HG03103 (cell line): ENCODE results near the gene TSPOAP1.

Experiments
- ATAC-seq: cut with Tn5 transposase; IDR thresholded peaks from one replicate; pipeline ENCODE4 v1.9.1; 2021; ENCODE audit warnings: low read depth; ENCODE audit not compliant: unreplicated experiment

TSPOAP1 gene

DNA sequence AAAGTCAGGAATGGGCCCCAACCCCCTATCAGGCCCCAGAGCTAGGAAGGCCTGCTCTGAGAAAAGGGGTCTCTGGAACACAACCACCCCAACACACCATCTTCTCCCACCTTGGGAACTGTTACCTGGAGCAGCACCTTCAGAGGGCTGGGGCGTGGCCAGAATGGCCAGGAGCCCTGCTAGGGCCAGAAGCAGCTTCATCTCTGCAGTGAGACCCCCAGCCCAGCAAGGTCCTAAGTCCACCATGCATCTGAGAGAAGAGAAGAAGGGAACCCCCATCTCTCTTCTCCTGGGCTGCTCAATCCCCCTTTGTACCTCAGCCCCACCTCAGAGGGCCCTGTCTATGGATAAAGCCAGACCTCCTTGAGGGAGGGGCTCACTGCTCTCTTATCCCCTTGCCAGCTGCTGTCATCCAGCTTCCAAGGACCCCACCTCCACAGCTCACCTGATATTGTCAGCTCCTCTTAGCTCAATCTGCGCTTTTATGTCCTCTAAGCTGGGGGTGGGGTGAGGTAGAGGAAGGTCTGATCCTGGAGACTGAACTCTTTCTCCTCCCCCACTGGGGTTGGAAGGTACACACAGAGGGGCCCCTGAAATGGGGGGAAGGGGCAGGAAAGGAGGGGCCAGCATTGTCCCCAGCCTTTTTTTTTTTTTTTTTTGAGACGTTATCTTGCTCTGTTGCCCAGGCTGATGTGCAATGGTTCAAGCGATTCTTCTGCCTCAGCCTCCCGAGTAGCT, 47.9 kb downstream of the TSPOAP1 start, which contains the start of gene MPO:
MPO (minus strand) TSS at position 456 of the 738 bp plus-strand sequence; CDS start at position 279, 177 bp downstream.
- ATAC-seq = no peak

DNA sequence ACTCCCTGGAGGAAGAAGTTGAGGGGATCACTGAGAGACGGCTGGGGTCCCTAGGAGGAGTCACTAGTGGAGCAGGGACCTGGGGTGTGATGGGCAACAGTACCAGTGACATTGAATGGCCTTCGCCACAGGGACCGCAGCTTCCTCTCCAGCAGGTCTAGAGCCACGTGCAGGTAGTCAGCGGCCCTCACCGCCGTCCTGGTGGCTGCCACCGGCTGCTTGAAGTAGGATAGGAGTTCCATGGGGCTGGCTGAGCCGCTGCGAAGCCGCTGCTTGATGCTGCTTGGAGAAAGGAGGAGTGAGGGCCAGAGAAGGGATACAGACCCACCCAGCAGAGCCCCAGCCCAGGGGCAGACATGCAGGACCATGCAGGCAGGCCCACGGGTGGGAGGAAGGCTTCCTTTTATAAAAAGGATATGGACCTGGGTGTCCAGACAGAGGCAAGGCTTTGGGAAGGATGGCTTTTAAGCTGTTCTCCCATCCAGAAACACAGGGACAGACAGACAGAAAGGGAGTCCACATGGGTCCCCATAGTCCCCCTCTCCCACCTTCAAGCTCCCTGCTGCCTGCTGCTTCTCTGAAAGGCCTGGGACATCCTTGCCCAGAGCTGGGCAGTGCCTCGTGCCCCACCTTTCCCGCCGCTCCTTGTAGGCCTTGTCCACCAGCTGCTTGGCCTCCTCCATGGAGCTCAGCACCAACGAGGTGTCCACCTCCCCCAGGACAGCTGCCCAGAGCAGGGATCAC, 48.7 kb downstream of the TSPOAP1 start:
- no peak for ATAC-seq

DNA sequence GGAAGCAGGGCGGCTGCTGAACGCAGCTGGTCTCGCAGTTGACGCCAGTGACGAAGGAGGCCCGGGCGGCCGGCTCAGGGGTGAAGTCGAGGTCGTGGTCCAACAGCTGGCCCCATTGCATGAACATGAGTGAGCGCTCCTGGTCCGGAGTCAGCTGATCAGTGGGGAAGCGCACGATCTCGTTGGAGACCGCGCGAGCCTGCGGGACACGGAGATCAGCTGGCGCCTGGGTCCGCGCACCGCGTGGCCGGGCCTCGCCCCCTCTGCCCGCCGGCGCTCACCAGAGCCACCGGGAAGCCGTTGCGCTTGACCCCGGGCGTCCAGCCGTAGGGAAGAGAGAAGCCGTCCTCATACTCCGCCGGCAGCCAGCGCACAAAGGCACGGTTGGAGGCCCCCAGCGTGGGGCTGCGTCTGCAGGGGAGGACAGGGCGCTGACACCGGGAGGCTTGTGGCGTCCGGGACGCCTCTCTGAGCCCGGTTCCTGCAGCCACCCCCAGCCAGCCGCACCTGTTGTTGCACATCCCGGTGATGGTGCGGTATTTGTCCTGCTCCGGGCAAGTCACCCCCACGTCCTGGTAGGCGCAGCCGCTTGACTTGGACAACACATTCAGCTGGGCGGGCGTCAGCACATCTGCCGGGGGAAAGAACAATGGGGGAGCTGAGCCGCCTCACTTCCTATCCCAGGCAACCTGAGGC, 49.4 kb downstream of the TSPOAP1 start:
- ATAC-seq = no peak

DNA sequence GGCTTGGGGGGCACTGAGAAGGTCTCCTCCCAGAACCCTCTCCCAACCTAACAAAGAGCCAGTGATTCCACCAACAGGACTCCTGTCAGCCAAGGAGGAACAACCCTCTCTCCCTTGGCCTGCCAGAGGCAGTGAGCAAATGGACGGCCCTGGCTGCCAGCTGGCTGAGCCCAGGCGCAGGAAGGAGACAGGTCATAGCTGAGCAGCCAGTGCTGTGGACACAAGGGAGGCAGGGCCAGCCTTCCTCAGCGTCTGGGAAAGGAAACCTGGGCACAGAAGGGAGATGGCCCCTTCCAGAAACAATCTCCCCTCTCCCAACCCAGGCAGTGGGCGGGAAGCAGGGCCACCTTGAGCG, 50.0 kb downstream of the TSPOAP1 start:
- ATAC-seq = no peak

DNA sequence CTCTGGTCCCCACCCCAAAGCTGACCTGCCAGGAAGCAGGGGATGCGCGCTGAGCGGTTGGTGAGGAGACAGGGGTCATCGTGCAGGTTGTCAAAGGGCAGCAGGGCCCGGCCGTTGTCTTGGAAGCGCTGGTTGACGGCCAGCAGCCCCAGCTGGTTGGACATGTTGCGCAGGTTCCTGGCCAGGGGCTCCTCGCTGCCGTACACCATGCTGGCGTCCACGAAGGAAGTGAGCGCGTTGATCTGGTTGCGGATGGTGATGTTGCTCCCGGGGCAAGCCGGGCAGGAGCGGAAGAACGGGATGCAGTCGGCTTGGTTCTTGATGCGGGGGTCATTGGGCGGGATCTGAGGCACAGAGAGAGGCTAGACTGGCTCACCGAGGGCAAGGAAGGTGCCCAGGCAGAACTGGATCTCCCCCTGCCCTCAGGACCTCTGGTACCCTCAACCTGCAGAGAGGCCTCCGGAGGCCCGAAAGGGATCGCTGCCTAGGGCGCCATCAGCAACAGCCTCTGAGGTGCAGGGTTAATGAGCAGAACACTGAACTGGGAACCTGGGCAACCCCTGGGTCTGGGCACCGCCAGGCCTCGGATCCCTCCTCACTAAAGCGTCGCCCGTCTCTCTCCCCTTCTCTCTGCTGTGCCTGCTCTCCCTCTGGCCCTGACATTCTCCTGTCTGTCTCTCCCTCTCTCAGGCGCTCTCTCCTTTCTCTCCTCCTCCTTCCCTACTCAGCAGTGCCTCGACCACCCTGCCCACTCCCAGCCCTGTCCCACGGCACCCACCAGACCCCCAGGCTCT, 50.6 kb downstream of the TSPOAP1 start:
- no peak for ATAC-seq

DNA sequence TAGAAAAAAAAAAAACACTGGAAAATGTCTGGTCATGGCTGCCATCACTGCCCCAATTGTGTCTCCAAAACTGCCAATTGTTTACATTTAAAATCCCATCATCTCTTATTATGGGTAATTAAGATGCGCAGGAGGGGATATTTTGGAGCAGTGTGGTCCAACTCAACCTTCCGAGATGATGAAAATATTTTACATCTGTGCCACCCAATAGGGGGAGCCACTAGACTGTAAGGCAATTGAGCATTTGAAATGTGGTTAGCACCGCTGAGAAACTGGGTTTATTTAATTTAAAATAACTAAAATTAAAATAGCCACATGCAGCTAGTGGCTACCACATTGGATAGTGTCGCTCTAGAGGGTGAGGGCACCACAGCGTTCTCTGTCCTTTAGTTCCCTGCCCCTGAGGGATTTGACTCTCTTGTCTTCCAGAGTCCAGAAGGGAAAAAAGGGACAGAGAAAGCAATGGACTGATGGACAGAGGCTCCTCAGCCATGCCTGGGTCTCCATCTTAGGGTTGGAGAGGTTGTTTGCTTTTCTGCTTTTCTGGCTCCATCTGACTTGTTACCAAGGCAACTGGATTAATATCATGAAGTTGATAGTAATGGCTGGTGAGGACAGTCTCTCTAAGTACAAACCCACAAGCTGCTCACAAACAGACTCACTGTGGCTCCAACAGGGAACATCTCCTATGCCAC, 51.3 kb downstream of the TSPOAP1 start:
- ATAC-seq = no peak

DNA sequence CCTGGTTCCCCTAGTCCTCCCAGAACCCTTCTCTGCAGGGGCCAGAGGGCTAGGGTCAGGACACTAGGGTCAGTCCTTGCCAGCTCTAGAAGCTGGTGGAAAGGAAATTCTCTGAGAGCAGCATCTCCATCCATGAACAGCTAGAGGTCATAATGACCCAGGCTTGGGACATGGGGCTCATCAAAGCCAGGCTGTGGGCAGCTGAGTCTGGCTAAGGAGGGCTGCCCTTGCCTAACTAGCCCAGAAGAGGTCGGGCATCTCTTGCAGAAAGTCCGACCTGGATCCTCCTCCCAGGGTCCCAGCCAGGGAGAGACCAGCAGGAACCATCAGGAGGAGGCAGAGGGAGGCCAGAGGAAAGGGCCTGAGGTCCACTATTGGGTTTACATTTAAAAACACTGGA, 52.2 kb downstream of the TSPOAP1 start:
- no peak for ATAC-seq

DNA sequence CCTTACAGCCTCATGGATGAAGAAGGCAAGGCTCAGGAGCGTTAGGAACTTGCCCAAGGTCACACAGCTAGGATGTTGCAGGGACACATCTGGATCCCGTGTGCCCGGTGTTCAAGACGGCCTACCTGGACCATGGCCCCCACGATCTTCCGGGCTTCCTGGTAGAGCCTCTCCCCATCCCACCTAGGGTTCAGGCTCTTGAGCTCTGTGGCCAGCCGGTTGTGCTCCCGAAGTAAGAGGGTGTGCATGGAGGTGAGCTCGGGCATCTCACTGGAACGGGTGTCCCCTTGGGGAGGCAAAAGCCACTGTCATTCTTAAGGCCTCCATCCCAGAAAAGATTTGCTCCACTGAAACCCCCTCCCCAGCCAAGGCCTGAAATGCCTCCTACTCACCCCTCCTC, 53.2 kb downstream of the TSPOAP1 start:
- ATAC-seq = no peak

DNA sequence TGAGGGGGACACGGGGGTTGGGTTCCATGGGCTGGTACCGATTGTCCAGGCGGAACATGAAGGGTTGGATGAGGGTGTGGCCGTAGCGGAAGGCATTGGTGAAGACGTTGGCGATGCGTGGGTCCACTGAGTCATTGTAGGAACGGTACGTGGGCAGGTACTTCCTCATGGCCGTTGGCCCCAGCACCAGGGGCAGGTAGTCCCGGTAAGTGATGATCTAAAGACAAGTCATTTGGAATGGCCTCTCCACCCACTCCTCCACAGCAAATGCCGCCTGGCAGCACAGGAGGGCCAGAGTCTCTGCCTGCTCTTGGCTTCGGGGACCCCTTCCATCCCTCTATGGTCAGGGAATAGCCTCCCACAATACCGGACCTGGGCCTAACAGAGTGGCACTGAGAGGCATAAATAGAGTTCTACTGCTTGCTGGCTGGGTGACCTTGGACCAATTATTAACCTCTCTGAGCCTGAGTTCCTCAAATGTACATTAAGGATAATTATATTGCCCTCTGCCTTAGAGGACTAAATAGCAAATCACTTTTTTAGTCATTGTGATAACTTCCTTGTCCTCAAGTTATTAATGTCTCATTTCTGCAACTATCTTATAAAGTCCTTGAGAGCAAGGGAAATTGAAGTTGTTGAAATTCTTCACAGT, 55.0 kb downstream of the TSPOAP1 start:
- no peak for ATAC-seq

DNA sequence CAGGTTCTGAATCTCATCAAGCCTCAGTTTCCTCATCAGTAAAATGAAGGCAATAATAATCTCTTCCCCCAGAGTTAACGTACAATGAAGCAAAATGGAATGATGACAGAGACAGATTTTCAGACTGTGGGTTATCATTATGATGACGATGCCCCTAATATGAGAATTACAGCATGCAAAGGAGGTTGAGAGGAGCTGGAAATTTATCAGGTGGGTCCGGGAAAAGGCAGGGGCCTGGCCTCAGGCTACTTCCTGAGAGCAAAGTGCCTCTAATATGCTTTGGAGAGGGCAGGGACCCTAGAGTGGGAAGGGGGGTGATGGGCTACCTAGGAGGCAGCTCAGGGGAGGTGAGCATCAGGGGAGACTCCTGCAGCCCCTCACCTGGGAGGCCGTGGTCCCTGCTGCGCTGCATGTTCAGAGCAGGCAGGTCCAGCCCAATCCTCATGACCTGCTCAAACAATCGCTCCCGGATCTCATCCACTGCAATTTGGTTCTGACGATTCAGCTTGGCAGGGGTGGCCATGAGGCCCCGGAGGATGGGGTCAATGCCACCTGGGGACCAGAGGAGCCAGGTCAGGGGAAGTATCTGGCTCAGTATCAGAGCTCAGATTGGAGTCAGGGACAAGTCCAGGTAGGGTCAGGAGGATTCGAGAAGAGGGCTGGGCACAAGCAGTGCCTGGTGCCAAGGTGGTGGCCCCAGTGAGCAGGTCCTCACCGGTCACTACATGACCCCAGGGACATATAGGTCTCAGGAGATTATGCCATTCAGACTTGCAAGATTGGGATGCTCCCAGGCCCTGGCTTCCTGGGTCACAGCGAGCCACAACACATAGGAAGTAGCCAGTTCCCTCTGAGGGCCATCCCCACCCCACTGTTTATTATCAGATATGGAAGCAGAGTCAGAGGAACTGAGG, 56.0 kb downstream of the TSPOAP1 start:
- ATAC-seq = no peak

DNA sequence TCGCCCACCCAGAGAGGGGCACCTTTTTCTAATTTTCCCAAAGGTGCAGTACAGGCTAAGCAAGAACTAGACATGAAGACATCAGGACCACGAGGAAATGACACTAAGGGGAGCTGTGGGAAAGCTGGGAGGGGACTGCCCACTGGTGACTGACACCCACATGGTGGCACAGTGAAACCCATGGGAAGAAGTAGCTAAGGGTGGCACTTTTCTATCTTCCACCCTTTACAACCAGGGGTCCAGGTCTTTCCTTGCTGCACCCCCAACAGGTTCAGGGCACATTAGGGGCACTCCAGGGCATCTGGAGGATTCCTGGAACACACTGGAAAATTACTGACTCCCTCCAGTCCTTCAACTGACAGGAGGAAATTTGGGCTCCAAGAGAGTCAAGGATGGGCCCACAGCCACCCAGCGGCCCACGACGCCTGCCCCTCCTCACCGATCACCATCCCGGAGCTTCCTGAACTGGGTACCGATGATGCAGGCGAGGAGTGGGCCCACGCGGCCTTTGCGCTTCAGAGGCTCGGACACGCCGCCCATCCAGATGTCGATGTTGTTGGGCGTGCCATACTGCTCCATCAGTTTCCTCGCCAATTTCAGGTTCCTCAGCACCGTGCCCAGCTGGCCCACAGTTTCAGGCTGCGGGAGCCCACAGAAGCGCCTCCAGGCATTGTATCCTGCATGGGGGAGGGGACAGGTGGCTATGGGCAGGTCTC, 57.2 kb downstream of the TSPOAP1 start:
- no peak for ATAC-seq

DNA sequence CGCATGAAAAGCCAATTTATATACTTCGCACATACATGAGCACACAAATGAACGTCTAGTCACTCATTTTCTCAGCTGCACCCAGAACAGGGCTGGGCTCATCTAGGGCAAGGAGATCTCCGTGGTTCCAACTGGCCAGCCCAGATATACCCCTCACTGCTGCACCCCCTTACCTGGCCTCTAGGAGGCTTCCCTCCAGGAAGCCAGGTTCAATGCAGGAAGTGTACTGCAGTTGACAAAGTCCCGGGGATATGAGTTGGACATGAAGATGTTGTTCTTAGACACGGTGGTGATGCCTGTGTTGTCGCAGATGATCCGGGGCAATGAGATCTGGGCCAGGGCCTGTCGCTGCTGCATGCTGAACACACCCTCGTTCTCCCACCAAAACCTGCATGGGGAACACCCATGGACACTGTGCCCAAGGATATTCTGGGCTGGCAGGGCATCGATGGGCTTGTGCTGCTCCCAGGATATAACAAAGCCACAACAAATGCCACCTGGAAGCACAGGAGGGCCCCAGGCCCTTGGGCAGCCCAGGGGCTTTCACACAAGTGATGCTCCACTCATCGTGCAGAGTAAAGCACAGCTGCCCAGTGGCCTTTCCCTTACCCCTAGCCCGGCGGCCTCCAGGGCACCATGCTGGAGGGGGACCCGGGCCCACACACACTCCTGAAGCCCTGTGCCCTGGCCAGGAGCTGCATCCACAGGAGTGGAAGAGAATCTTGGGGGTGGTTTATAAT, 57.9 kb downstream of the TSPOAP1 start:
- no peak for ATAC-seq

DNA sequence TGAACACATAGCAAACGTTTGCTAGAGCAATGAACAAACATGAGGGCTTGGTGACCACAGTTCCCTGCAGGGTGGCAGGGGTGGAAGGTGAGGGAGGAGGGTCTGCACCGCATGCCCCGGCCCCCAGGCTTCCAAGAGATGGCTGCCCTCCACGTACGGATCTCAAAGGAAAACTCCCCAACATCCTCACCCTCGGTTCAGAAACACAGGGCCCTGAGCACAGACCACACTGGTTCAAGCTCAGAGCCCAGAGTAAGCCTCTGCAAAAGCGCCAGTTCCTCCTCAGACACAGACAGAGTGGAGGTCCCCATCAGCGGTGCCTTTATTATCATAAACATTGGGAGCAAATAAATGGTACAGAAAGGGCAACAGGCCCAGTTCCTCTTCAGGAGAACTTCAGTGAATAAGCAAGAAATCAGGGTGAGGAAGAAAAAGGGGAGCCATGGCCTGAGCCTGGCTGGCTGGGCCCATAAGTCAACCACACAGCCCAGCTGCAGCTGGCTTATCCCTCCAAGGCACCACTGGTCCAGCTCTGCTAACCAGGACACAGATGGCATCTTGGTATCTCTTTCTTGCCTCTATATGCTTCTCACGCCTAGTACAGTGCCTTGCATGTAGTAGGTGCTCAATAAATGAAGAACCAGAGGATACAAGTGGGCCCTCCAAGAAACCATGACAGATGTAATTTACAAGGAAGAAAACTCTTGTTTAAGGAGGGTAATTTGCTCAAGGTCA, 58.9 kb downstream of the TSPOAP1 start:
- no peak for ATAC-seq

DNA sequence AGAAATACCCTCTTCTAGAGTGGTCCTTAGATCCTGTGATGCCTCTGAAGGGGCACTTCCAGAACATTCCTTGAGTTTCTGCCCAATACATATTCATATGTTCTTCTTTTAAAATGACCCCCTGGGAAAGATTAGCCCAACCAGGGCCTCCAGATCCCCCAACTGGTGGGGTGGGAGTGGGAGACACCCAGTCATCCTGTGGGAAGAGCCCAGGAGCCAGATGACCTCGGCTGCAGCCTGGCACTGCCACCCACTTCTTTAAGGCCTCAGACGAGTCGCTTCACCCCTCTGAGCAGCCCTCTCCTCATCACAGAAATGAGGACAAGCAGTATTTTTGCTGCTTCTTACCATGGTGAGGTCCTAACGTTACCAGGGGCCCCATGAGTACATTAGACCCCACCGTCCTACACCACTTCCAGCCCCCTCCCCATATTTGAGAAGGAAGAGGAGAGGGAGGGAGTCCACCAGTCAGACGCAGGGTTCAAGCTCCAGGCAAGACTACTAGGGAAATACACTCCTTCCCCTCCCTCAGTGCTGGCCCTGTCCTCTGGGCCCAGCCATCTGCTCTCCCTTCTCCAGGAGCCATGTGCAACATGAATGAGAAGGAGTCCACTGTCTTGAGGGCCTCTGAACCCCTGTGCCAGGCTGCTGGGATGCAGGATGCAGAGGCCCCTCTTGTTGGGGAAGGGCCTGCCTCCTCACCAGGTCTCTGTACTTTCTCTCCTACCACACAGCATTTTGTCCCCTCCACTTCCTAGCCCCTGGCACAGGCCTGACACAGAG, 59.6 kb downstream of the TSPOAP1 start:
- ATAC-seq = no peak

DNA sequence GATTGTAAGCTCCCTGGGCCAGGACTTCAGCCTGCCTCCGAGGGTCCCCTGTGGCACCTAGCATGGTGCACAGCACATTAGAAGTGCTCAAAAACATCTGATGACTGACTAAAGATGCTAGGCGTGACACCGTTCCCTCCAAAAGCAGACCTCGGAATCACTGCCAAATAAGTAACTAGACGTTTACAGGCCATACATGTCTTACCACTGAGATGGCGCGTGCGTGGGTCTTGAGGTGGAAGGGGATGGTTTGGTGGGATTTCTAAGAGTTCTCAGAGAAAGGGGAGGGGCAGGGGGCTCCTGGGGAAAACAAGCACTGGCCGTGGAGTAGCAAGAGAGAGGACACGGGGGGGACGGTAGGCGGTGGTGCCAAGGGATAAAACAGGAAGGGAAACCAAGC, 60.3 kb downstream of the TSPOAP1 start:
- ATAC-seq = no peak
